22Rv1 (cell line): ENCODE data around the gene ANGPTL2.

Source experiments
- ZFX ChIP-seq: fragments of 450-650 bp; IDR thresholded peaks from 2 replicates; pipeline ENCODE4 v1.6.1; 2017; ENCODE audit warnings: antibody characterized with exemption, borderline replicate concordance
- TF ChIP-seq, protein P1 (sequence below): fragments of 450-650 bp; IDR thresholded peaks from 2 replicates; pipeline ENCODE4 v1.5.1; 2017; ENCODE audit warnings: mild to moderate bottlenecking

DNA sequence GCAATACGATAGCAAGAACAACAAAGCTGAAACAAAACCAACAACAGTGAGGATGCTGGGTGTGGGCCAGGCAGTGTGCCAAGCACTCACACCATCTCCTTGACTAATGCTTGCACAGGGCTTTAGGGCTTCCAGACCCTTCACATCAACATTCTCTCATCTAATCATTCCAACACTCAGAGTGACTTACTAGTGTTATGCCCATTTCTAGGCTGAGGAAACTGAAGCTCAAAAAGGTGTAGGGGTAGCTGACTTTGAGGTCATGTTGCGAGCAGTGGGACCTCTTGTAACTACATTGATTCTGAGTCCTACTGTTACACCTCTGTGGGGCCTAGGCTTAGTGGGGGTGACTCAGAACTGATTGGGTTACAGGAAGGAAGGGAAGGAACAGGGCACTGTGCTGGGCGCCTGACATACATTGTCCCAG, 9.7 kb downstream of the ANGPTL2 start:
- TF ChIP-seq, protein P1, sequence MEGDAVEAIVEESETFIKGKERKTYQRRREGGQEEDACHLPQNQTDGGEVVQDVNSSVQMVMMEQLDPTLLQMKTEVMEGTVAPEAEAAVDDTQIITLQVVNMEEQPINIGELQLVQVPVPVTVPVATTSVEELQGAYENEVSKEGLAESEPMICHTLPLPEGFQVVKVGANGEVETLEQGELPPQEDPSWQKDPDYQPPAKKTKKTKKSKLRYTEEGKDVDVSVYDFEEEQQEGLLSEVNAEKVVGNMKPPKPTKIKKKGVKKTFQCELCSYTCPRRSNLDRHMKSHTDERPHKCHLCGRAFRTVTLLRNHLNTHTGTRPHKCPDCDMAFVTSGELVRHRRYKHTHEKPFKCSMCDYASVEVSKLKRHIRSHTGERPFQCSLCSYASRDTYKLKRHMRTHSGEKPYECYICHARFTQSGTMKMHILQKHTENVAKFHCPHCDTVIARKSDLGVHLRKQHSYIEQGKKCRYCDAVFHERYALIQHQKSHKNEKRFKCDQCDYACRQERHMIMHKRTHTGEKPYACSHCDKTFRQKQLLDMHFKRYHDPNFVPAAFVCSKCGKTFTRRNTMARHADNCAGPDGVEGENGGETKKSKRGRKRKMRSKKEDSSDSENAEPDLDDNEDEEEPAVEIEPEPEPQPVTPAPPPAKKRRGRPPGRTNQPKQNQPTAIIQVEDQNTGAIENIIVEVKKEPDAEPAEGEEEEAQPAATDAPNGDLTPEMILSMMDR = no peak
- TF ChIP-seq ZFX = no peak
